ENCODE results near the gene RRM1.

Gene RRM1

GRCh38 chr11:4185561-4185960 is 91.0 kb downstream of the RRM1 start:
- no peak for DNase-seq (ENCODE audit: low read depth, low spot score)

- DNase-seq (ENCODE audit: low read depth, low spot score), result no peak
These were observed 92.0 kb downstream of the RRM1 start for GRCh38 chr11:4186464-4187054.

GRCh38 chr11:4187055-4187988 is 92.7 kb downstream of the RRM1 start:
- peak; percentile 95 for DNase-seq (ENCODE audit: low read depth, low spot score)
